K562 (cell line): ENCODE measurements around the gene IGFL1. TPM values are rescaled to one million over a fixed set of nuclear protein-coding genes. Genes with fewer than 3 reads are reported as not detected.

Experiments
- CBX3 ChIP-seq, 2 experiments: IDR thresholded peaks; 1 replicate in 1 of 2; 2 replicates in 1 of 2; pipeline ENCODE4 v1.6.1; 2012; ENCODE audit warnings: inconsistent platforms in 2 of 2, low read length in 2 of 2, borderline replicate concordance in 1 of 2, control low read depth in 1 of 2
- JUNB ChIP-seq: fragments of 450-650 bp; formaldehyde crosslinking; conservative IDR thresholded peaks from 2 replicates; pipeline ENCODE4 v1.4.0; 2020; ENCODE audit warnings: mild to moderate bottlenecking
- MAFG ChIP-seq: fragments of 450-650 bp; conservative IDR thresholded peaks from 2 replicates; pipeline ENCODE4 v1.6.1; 2016; ENCODE audit warnings: missing genetic modification characterization, missing compliant biosample characterization
- MTF1 ChIP-seq: fragments of 250-450 bp; sonication (Bioruptor Pico); IDR thresholded peaks from 2 replicates; pipeline ENCODE4 v1.9.0; 2021; ENCODE audit warnings: moderate library complexity, mild to moderate bottlenecking, inconsistent platforms, borderline replicate concordance
- MYNN ChIP-seq, 2 experiments: sonication (generic); formaldehyde crosslinking in 1 of 2; IDR thresholded peaks; 2 replicates each; pipeline versions ENCODE4 v1.5.0 to v1.6.1; 2016 to 2020; ENCODE audit warnings: antibody characterized with exemption in 1 of 2, missing genetic modification reagents in 1 of 2
- NFE2L1 ChIP-seq: fragments of 450-650 bp; IDR thresholded peaks from 2 replicates; pipeline ENCODE4 v1.6.1; 2016; ENCODE audit warnings: missing genetic modification characterization, low read depth, mild to moderate bottlenecking, missing compliant biosample characterization, moderate library complexity, borderline replicate concordance
- POLR2G ChIP-seq: fragments of 200-400 bp; formaldehyde crosslinking; IDR thresholded peaks from 2 replicates; pipeline ENCODE4 v1.6.1; 2017; ENCODE audit warnings: low read depth, mild to moderate bottlenecking, antibody characterized with exemption, low read length, moderate library complexity
- SLC30A9 ChIP-seq: fragments of 250-450 bp; sonication (Bioruptor Pico); IDR thresholded peaks from 2 replicates; pipeline ENCODE4 v1.8.0; 2022; ENCODE audit warnings: mild to moderate bottlenecking, moderate library complexity
- TCF15 ChIP-seq: fragments of 250-450 bp; sonication (Bioruptor Pico); IDR thresholded peaks from 2 replicates; pipeline ENCODE4 v1.8.0; 2022; ENCODE audit warnings: moderate library complexity, mild to moderate bottlenecking, inconsistent platforms
- ZBTB1 ChIP-seq: sonication (generic); formaldehyde crosslinking; IDR thresholded peaks from 2 replicates; pipeline ENCODE4 v1.8.1; 2023; ENCODE audit warnings: missing genetic modification reagents, low read depth, mild to moderate bottlenecking, borderline replicate concordance
- ZNF140 ChIP-seq: fragments of 250-450 bp; sonication (Bioruptor Pico); IDR thresholded peaks from 2 replicates; pipeline ENCODE4 v1.8.0; 2021; ENCODE audit warnings: moderate library complexity, mild to moderate bottlenecking, inconsistent platforms
- polyA plus RNA-seq, 8 experiments: library from polyadenylated mRNA; depleted of rRNA in 4 of 8; stranded (reverse) in 5 of 8; unstranded in 3 of 8; fragments of >200 nt; fragmentation: Nextera tagmentation in 2 of 8; fragmentation: Illumina TruSeq in 1 of 8; extraction: Ambion mirVana in 2 of 8; extraction: Trizol in 1 of 8; gene quantifications; 2 replicates each; pipeline versions ENCODE4 v1.2.1 to v1.2.3, GENCODE V29; 2011 to 2014; ENCODE audit warnings: inconsistent platforms in 1 of 8, missing spikeins in 1 of 8
- total RNA-seq, 7 experiments: library from RNA; depleted of rRNA in 6 of 7; stranded (reverse); fragments of >200 nt in 6 of 7; fragmentation: Illumina TruSeq in 2 of 7; extraction: Trizol in 2 of 7; gene quantifications; 2 replicates each; pipeline versions ENCODE4 v1.2.1 to v1.2.3, GENCODE V29; 2011 to 2021; ENCODE audit warnings: low replicate concordance in 1 of 7
- TF ChIP-seq, protein P1 (sequence below), 2 experiments: fragments of 450-650 bp; IDR thresholded peaks; 2 replicates each; pipeline ENCODE4 v1.6.1; 2016; ENCODE audit warnings: mild to moderate bottlenecking in 2 of 2, borderline replicate concordance in 1 of 2, low read depth in 1 of 2, moderate library complexity in 1 of 2
- TF ChIP-seq, protein P2 (sequence below): fragments of 450-650 bp; IDR thresholded peaks from 2 replicates; pipeline ENCODE4 v1.6.1; 2016; ENCODE audit warnings: borderline replicate concordance
- TF ChIP-seq, protein P3 (sequence below): sonication (generic); formaldehyde crosslinking; IDR thresholded peaks from 2 replicates; pipeline ENCODE4 v1.8.1; 2023; ENCODE audit warnings: mild to moderate bottlenecking, missing genetic modification reagents, moderate library complexity

Gene IGFL1
- total and polyA plus RNA-seq, 9 of the 15 experiments (the other 6 are each of a cell fraction or from before 2014, with no cell fraction given) = not detected

- TF ChIP-seq ZBTB1 (no peak), MAFG (tag) (no peak; the same call in none of the 2 replicates), SLC30A9 (CRISPR knock-in tag) (no peak), NFE2L1 (tag) (no peak), MTF1 (CRISPR knock-in tag) (no peak), JUNB (CRISPR knock-in tag) (peak; percentile 87), POLR2G (no peak), ZNF140 (CRISPR knock-in tag) (no peak), CBX3 (IDR thresholded peaks at IDR 0.05; ENCODE audit: borderline replicate concordance in 1 of 2, low read length in 2 of 2) (peak in 1 of 2 experiments; percentile 68; a peak in 2 of 3 replicates), TCF15 (CRISPR knock-in tag) (no peak), MYNN (IDR thresholded peaks at IDR 0.05) (no peak), MYNN (CRISPR knock-in tag; IDR thresholded peaks at IDR 0.05) (no peak)
- TF ChIP-seq, protein P1, sequence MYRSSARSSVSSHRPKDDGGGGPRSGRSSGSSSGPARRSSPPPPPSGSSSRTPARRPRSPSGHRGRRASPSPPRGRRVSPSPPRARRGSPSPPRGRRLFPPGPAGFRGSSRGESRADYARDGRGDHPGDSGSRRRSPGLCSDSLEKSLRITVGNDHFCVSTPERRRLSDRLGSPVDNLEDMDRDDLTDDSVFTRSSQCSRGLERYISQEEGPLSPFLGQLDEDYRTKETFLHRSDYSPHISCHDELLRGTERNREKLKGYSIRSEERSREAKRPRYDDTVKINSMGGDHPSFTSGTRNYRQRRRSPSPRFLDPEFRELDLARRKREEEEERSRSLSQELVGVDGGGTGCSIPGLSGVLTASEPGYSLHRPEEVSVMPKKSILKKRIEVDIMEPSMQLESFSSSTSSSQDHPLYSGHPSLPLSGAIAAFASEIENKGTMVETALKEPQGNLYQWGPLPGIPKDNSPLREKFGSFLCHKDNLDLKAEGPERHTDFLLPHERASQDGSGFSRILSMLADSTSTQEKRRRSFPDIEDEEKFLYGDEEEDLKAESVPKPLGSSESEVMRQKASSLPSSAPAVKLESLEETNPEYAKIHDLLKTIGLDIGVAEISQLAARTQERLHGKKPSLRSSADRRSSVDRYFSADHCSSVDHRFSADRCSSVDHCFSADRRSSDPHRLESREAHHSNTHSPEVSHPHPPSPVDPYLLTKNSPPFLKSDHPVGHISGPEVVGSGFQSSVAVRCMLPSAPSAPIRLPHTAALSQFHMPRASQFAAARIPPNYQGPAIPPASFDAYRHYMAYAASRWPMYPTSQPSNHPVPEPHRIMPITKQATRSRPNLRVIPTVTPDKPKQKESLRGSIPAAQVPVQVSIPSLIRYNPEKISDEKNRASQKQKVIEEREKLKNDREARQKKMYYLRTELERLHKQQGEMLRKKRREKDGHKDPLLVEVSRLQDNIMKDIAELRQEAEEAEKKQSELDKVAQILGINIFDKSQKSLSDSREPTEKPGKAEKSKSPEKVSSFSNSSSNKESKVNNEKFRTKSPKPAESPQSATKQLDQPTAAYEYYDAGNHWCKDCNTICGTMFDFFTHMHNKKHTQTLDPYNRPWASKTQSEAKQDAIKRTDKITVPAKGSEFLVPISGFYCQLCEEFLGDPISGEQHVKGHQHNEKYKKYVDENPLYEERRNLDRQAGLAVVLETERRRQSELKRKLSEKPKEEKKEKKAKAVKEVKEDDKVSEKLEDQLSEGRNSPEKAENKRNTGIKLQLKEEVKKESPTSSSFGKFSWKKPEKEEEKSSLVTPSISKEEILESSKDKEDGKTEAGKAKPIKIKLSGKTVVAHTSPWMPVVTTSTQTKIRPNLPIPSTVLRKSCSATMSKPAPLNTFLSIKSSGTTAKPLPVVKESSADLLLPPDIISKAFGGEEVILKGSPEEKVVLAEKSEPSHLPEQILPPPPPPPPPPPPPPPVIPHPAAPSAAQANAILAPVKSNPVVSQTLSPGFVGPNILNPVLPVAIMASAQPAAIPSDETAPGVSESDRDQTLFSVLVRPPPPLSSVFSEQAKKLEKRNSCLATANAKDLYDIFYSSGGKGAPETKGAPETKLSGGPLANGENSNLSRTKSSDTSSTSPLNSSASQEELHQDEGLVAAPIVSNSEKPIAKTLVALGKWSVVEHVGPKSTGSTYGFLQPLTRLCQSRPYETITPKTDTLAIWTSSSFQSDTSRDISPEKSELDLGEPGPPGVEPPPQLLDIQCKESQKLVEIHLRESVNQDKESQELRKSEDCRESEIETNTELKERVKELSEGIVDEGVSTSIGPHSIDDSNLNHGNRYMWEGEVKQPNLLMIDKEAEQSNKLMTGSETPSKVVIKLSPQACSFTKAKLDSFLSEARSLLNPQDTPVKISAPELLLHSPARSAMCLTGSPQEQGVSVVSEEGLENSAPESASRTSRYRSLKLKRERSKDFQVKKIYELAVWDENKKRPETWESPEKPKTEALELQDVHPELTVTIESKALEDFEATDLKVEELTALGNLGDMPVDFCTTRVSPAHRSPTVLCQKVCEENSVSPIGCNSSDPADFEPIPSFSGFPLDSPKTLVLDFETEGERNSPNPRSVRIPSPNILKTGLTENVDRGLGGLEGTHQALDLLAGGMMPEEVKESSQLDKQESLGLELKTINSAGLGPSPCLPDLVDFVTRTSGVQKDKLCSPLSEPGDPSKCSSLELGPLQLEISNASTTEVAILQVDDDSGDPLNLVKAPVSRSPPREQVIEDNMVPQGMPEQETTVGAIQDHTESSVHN (IDR thresholded peaks at IDR 0.05; ENCODE audit: borderline replicate concordance in 1 of 2, low read depth in 1 of 2) = peak in 1 of 2 experiments; percentile 86; a peak in 2 of 4 replicates
- TF ChIP-seq, protein P2, sequence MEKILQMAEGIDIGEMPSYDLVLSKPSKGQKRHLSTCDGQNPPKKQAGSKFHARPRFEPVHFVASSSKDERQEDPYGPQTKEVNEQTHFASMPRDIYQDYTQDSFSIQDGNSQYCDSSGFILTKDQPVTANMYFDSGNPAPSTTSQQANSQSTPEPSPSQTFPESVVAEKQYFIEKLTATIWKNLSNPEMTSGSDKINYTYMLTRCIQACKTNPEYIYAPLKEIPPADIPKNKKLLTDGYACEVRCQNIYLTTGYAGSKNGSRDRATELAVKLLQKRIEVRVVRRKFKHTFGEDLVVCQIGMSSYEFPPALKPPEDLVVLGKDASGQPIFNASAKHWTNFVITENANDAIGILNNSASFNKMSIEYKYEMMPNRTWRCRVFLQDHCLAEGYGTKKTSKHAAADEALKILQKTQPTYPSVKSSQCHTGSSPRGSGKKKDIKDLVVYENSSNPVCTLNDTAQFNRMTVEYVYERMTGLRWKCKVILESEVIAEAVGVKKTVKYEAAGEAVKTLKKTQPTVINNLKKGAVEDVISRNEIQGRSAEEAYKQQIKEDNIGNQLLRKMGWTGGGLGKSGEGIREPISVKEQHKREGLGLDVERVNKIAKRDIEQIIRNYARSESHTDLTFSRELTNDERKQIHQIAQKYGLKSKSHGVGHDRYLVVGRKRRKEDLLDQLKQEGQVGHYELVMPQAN = no peak
- TF ChIP-seq, protein P3, sequence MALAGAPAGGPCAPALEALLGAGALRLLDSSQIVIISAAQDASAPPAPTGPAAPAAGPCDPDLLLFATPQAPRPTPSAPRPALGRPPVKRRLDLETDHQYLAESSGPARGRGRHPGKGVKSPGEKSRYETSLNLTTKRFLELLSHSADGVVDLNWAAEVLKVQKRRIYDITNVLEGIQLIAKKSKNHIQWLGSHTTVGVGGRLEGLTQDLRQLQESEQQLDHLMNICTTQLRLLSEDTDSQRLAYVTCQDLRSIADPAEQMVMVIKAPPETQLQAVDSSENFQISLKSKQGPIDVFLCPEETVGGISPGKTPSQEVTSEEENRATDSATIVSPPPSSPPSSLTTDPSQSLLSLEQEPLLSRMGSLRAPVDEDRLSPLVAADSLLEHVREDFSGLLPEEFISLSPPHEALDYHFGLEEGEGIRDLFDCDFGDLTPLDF (CRISPR knock-in tag) = 0 out of 2 replicates have a peak, but pooled peaks have one; percentile 25
These were observed 36.4 kb upstream of the IGFL1 start (continued) for GRCh38 chr19:46192992-46193650.
